Epithelial cell of esophagus (primary cell): ENCODE measurements around the gene KCTD19.
A peak's percentile ranks its signal among the peaks of the same experiment; 100 is the strongest.
"Not testable (repeated sequence)": the region's sequence is repeated elsewhere in the genome, so short reads cannot be mapped to it uniquely, and the experiment has no call there.

Source experiments
- DNase-seq: peaks from one replicate; pipeline ENCODE4 v3.0.0; 2010; ENCODE audit warnings: low read depth
- H3K4me3 ChIP-seq: 2 replicates; pipeline ENCODE4 v1.5.1; 2011; ENCODE audit warnings: mild to moderate bottlenecking, low read length, control low read depth
- CTCF ChIP-seq: IDR thresholded peaks from 2 replicates; pipeline ENCODE4 v1.5.1; 2011; ENCODE audit warnings: low read depth, mild to moderate bottlenecking, low read length, control low read depth, inconsistent platforms; ENCODE audit not compliant: insufficient read depth; ENCODE audit errors: missing control alignments

Gene KCTD19

GRCh38 chr16:67326472-67327309 is at the start of gene KCTD19, which contains the start of gene LRRC36:
TSS of gene KCTD19 (minus strand) at chr16:67326741. CDS start at chr16:67326707, 34 bp downstream.
TSS of gene LRRC36 (plus strand) at chr16:67326815. CDS start at chr16:67326863, 48 bp downstream.
- peak; percentile 31 for TF ChIP-seq CTCF
- DNase-seq = peak; percentile 30
- peak within 1 kb of the TSS; percentile 30 for H3K4me3 ChIP-seq

- DNase-seq, H3K4me3 ChIP-seq: not testable (repeated sequence)
These were observed 49.5 kb upstream of the KCTD19 start for GRCh38 chr16:67376012-67376411.

- DNase-seq = peak; percentile 48
- H3K4me3 ChIP-seq = no peak overlapping the region
- peak; percentile 47 for TF ChIP-seq CTCF
These were observed 46.1 kb upstream of the KCTD19 start for GRCh38 chr16:67372664-67373063.

GRCh38 chr16:67370661-67371060 is 44.1 kb upstream of the KCTD19 start:
- no peak overlapping the region for H3K4me3 ChIP-seq
- no peak for DNase-seq
- TF ChIP-seq CTCF = no peak

- H3K4me3 ChIP-seq = no peak overlapping the region
These were observed 38.2 kb upstream of the KCTD19 start for GRCh38 chr16:67364600-67365235.

GRCh38 chr16:67361038-67361437 is 34.5 kb upstream of the KCTD19 start:
- TF ChIP-seq CTCF = no peak
- no peak overlapping the region for H3K4me3 ChIP-seq

More at GRCh38 chr16:67364600-67365235, 38.2 kb upstream of the KCTD19 start:
- TF ChIP-seq CTCF = no peak
- no peak for DNase-seq

GRCh38 chr16:67359540-67360269 is 33.2 kb upstream of the KCTD19 start:
- not testable (repeated sequence) for H3K4me3 ChIP-seq, DNase-seq

More at GRCh38 chr16:67361038-67361437, 34.5 kb upstream of the KCTD19 start:
- no peak for DNase-seq
